Measurements from ENCODE around the gene FARP1.

Gene FARP1

GRCh38 chr13:98443800-98444325 lies 301.0 kb downstream of the FARP1 start:
- no peak for DNase-seq (ENCODE audit: low spot score)

DNA sequence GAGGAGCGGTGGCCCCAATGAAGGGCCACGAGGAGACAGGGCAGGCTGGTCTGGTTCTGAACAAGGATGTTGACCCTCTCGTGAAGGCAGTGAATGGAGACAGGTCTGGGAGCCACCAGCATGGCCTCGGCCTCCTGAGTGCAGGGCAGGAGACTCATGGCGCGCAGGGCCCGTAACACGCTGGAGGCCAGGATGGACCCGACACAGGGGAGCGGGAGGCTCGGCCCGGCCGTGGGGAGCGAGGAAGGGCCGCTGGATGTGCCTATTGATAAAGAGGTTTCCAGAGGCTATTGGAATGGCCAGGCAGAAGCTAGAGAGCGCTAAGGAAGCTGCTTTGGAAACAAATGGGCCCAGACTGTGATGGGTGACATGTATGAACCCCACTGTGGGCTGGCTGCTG lies 301.5 kb downstream of the FARP1 start:
- DNase-seq (ENCODE audit: low spot score), result no peak

GRCh38 chr13:98445340-98446233 lies 302.7 kb downstream of the FARP1 start:
- DNase-seq (ENCODE audit: low spot score), result peak; percentile 50

DNA sequence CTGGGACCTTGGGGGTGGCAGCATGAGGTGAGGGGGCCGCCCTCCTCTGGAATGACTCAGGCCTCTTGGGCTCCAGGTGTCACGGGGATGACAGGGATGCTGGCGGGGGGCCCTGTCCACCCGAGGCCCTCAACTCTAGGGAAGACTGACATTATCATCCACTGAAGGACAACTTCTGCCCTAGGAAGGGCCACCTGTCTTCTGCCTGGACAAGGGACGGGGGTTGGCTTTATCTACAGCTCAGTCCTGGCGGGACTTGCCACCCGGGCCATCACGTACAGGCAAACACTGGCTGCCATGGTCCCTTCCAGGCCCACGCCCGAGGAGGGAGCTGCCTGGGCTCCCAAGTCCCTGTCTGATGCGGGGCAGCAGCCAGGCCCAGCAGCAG lies 303.3 kb downstream of the FARP1 start:
- no peak for DNase-seq (ENCODE audit: low spot score)

- DNase-seq (ENCODE audit: low spot score), result no peak
Observed at GRCh38 chr13:98447130-98447529, 304.2 kb downstream of the FARP1 start.

GRCh38 chr13:98447881-98448641 lies 305.2 kb downstream of the FARP1 start:
- no peak for DNase-seq (ENCODE audit: low spot score)

DNA sequence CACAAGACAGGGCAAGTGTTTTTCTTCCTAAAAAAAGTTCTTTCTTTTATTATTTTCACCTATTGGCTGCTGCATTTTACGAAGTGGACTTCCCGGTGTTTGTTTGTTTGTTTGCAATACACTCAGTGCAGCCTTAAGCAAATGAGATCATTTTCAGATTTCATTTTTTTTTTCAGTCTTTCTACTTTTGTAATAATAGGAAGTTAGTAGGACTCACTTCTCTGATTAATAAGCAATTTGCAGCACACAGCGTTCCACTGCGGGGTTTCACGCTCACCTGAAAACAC lies 305.7 kb downstream of the FARP1 start:
- no peak for DNase-seq (ENCODE audit: low spot score)

GRCh38 chr13:98449273-98449672 lies 306.4 kb downstream of the FARP1 start:
- DNase-seq (ENCODE audit: low spot score), result no peak

- DNase-seq (ENCODE audit: low spot score), result no peak
Observed at GRCh38 chr13:98450026-98450425, 307.1 kb downstream of the FARP1 start.

GRCh38 chr13:98450539-98451111 lies 307.7 kb downstream of the FARP1 start:
- peak; percentile 55 for DNase-seq (ENCODE audit: low spot score)

- no peak for DNase-seq (ENCODE audit: low spot score)
Observed at GRCh38 chr13:98451676-98452470, 309.0 kb downstream of the FARP1 start.

GRCh38 chr13:98452851-98453843 lies 310.3 kb downstream of the FARP1 start:
- DNase-seq (ENCODE audit: low spot score), result no peak

GRCh38 chr13:98454389-98454881 lies 311.5 kb downstream of the FARP1 start:
- peak; percentile 24 for DNase-seq (ENCODE audit: low spot score)

DNA sequence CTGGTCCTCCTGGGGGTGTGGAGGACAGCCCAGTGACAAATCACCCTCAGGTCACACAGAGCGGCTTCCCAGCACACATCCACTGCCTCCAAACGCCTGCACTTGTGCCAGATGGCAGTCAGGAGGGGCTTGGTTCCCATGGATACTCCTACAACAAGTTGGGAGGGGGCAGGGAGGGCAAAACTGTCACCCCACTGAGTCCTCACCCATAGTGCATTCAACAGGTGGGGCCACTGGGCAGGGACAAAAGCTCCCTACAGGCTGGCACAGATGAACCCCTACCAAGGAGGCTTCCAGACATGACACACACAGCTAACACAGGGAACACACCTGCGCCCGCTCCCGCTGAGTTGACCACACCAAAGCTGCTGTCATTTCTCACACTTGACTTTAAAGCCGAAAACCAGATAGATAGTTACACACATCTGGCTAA lies 313.5 kb downstream of the FARP1 start:
- no peak for DNase-seq (ENCODE audit: low spot score)

- DNase-seq (ENCODE audit: low spot score), result no peak
Observed at GRCh38 chr13:98457053-98457452, 314.2 kb downstream of the FARP1 start.

DNA sequence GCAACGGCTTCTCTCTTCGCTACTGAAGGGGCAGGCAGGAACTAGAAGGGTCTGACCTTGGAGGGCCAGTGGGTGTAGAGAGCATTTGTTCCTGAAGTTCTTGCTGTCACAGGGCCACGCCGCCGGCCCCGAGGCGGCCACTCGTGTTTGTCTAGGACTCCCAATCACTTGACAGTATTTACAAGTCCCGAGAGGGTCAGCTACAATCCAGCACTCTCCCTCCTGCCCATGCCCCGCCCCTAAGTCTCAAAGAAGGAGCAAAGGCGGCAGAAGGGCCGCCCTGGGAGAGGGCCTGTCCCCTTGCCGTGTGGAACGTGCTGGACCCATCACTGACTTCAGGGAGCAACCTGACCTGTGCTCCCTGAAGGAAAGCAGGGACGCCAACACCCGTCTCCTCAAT lies 315.5 kb downstream of the FARP1 start:
- no peak for DNase-seq (ENCODE audit: low spot score)

DNA sequence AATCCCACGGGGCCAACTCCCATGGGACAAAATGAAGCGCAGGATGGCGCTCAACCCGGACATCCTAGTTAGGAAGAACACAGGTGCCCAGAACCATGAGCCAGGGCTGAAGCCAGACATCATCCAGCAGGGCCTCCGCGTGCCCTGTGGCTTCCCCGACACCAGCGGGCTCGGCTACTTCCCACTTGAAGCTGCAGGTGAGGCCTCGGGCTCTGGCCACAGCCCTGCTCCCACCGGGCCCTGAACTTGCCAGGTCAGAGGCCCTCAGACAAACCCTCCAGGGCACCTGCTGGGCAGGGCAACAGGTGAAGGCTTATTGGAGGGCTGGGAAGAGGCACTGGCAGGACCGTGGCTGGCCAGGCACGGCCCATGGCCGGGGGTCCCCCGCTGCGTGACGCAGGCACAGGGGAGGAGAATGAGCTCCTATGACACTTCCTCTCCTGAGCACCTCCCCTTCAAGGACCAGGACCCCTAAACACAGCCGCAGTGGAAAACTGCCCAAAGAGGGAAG lies 316.3 kb downstream of the FARP1 start:
- no peak for DNase-seq (ENCODE audit: low spot score)

GRCh38 chr13:98459721-98460370 lies 317.0 kb downstream of the FARP1 start:
- DNase-seq (ENCODE audit: low spot score), result no peak

DNA sequence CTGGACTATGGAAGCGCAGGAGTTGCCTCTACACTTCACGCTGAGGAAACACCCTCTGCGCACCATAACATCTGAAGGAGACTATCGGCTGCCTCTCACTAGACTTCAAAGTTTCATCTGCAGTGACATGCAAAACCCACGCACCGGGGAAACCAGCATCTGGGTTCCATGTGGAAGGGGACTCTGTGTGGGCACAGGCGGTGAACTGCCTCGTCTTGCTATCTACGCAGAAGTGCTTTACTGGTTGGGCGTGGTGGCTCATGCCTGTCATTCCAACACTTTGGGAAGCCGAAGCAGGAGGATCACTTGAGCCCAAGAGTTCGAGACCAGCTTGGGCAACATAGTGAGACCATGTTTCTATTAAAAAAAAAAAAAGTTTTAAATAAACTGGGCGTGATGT lies 317.6 kb downstream of the FARP1 start:
- no peak for DNase-seq (ENCODE audit: low spot score)

Measured in COLO829 (cell line).